ENCODE data around the gene CYBA.

DNA sequence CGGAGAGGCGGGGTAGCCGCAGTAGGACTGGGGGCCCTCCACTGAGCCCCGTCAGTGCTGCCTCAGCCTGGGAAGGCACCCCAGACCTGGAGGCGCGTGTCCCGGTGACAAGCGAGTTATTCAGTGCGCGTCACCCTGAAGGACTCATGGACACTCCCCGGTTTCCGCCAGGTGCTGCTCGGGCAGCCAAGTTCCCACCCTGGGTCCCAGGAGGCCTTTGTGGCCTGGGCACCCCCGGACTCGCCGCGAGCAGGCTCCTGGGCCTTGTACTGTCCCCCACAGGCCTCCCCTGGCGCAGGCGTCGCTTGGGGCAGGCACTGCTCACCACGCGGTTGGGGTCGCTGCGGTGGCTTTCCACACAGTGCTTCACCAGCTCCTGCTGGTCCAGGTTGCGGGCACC lies 47.8 kb upstream of the CYBA start:
- TF ChIP-seq CTCF (IDR thresholded peaks at IDR 0.05), result no peak
- no peak for TF ChIP-seq POLR2A (IDR thresholded peaks at IDR 0.05)

Data from body of pancreas (tissue), 4 donors.